GM18909 (cell line): ENCODE data around the gene IGF2R.

Experiments
- ATAC-seq: cut with Tn5 transposase; IDR thresholded peaks from one replicate; pipeline ENCODE4 v1.9.1; 2021; ENCODE audit warnings: mild to moderate bottlenecking; ENCODE audit not compliant: unreplicated experiment, poor library complexity

IGF2R gene

GRCh38 chr6:160063771-160064413 lies 95.0 kb downstream of the IGF2R start:
- no peak for ATAC-seq

- no peak for ATAC-seq
These were observed 96.3 kb downstream of the IGF2R start for GRCh38 chr6:160065200-160065599.

DNA sequence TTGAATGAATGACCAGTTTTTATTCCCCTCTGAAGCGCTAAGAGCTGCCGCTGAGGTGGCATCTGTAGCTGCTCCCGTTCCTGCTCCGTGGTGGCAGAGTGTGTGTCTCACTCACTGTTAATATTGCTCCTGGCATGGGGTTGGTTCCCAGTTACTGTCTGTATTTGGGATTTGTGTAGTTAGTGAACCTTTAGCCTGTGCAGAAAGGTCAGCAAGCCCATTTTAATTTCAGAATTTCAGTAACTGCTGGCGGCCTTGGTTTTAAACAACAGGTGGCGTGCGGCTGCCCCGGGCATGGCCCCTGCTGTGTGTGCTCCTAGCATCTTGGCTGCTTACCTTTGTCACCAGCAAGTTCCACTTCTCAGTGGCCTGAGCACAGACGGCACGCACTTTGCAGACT lies 98.7 kb downstream of the IGF2R start:
- ATAC-seq, result no peak

DNA sequence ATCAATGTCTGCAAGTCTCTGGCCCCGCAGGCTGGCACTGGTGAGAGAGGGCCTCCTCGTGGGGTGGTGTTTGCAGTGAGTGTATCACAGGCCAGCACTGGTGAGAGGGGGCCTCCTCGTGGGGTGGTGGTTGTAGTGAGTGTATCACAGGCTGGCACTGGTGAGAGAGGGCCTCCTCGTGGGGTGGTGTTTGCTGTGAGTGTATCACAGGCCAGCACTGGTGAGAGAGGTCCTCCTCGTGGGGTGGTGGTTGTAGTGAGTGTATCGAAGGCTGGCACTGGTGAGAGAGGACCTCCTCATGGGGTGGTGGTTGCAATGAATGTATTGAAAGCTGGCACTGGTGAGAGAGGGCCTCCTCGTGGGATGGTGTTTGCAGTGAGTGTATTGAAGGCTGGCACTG lies 99.5 kb downstream of the IGF2R start:
- ATAC-seq, result no peak

DNA sequence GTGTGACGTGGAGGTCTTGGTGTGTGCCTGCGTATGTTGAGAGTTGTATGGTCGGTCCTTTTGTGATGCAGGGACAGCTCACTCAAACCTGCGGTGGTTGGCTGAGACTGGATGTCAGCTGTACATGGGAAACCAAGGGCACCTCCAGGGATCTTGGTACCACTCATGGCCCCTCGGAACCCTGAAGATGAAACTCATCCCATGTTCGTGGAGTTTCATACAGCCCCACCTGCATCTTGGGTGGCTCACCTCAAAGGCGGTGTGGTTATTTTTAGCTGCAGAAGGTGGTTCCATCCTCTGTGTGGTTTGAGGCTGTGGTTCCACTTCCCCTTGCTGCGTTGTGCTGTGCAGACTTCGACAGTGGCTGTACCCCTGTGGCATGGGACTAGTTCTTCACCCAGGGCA lies 100.2 kb downstream of the IGF2R start:
- ATAC-seq, result peak; percentile 94

DNA sequence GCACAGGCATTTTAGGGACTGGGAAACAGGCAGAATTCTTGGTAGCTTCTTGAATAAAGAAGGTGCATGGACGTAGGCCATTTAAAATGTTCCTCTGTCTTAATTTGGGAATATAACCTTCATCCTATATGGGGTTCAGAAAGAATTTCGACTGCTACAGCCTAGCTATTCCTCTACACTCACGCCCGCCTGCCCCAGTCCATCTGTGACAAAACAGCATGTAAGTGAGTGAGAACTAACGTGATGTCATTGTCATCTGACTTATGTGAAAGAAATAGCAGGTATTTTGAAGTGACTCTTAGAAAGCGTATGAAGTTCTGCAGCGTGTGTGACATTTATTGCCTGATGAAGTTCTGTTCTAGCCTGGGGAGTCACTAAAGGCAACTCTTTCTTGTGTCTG lies 100.6 kb downstream of the IGF2R start:
- ATAC-seq, result peak; percentile 10

- peak; percentile 44 for ATAC-seq
These were observed 101.5 kb downstream of the IGF2R start for GRCh38 chr6:160070427-160070826.

GRCh38 chr6:160070831-160071230 lies 101.9 kb downstream of the IGF2R start:
- ATAC-seq, result no peak

DNA sequence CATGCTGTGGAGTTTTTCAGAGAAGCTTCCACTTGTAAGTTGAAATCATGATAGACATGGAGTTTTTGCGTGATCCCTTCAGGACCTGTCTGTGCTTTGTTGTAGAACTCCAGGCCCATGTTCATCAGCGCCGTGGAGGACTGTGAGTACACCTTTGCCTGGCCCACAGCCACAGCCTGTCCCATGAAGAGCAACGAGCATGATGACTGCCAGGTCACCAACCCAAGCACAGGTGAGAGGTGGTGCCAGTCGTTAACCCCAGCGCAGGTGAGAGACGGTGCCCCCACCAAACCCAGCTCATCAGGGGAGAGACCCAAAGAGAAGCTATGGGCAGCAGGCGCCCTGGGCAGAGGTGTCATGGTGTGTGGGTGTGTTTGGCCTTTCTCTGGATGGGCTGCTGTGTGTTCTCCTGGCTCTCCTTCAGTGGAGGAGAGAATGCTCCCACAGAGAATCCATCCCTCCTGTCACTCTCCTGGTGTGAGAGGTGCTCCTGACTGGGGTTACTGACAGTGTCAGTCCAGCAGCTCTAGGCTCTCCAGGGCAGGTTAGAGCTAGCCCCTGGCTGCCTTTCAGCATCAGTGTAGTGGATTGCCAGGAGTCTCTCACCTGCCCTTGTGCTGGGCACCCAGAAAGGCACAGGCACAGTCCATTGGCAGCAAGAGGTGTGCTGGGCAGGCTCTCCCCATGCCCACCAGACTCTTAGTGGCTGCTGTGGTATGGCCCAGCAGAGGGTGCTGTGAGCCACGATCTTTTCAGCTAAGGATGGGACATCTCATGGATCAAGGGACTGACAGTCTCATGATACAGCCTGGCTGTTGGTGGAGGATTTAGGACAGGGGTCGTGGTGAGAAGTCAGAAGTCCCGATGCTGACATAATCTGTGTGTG lies 103.2 kb downstream of the IGF2R start:
- ATAC-seq, result no peak

- ATAC-seq, result no peak
These were observed 104.4 kb downstream of the IGF2R start for GRCh38 chr6:160073272-160073671.

GRCh38 chr6:160076009-160076408 lies 107.1 kb downstream of the IGF2R start:
- ATAC-seq, result no peak

DNA sequence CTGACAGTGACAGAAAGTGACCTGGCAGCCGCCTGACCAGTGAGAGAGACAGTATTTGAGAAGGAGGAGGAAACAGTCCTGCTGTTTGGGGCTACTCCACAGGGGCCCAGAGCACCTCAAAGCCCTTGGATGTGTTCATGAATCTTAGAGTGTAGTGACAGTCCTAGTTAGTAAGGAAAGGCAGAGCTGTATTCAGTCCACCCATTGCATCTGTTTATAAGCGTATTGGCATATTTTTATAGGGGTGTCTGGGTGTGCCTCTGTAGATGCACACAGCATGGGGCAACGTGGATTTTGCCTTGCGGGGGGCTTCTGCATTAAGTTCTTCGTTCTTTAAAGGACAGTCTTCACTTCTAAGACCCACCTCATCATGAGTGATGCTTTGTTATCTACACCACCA lies 108.1 kb downstream of the IGF2R start:
- no peak for ATAC-seq

DNA sequence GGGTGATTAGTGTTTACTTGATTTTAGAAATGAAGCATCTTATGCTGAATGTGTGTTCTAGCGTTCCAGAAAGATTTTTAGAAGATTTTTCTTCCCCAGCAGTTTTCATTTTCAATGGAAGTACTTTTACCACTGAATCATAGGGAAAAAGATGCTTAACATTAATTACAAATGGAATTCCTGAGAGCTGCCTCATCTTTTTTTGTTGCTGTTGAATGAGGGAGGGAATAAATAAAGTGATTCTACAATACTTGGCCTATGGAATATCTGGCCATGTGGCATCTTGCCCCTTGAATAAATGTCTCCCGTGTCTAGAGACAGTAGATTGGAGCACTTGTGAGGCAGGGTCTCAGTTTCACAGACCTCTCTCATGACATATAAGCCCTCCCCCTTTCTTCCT lies 108.6 kb downstream of the IGF2R start:
- no peak for ATAC-seq

DNA sequence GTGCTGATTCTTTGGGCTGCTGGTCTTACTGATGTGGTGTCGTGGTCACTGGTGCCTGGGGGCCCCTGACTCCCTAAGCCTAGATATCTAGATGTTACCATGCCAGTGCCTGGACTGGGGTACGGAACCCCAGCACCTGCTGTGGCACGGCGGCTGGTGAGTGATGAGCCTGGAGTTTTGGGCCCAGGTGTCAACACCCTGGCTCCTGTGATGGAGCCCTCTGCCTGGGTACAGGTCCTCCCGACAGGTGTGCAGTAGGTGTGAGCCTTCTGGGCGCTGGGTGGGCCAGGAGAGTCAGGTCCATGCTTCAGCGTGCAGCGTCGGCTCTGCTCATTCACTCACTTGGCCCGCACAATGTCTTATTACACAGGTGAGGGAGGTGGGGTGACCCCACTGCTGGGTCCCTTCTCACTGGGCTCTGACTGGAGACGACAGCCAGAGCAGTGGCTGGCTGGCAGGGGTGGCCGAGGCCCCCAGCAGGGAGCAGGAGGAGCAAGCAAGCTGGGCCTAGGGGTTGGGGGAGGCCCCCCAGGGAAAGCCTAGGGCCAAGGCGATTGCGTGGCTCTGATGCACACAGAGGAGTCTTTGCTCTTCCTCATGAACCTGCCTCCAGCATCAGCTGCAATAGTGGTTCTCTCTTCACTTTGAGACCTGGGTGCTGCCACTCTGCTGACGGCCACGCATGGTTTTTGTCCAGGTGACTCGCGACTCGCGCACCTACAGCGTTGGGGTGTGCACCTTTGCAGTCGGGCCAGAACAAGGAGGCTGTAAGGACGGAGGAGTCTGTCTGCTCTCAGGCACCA lies 110.2 kb downstream of the IGF2R start:
- no peak for ATAC-seq

DNA sequence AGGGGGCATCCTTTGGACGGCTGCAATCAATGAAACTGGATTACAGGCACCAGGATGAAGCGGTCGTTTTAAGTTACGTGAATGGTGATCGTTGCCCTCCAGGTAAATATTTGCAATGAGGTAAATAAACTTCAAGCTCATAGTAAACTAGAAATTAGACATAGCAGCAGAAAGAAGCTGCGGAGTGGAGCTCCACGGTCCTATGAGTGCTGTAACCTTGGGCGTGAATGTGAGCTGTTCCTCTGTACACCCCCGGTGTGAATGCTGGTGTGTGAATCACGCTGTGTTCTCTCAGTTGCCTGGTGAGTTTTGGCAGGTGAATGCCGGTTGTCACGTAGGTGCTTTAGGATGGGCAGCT lies 110.8 kb downstream of the IGF2R start:
- ATAC-seq, result no peak

DNA sequence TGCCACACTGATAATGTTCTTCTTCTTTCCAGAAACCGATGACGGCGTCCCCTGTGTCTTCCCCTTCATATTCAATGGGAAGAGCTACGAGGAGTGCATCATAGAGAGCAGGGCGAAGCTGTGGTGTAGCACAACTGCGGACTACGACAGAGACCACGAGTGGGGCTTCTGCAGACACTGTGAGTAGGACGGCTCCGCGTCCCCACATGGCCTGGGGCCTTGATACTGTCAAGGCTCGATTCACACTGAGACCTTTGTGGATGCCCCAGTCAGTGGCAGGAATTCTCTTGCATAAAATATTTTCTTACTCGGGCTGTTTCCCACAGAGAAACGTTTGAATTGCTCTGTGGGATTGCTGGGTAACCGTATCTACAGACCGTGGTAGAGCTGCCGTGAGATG lies 111.2 kb downstream of the IGF2R start:
- no peak for ATAC-seq

- ATAC-seq, result no peak
These were observed 112.5 kb downstream of the IGF2R start for GRCh38 chr6:160081398-160081797.

GRCh38 chr6:160082627-160083026 lies 113.7 kb downstream of the IGF2R start:
- ATAC-seq, result no peak

GRCh38 chr6:160084198-160084776 lies 115.4 kb downstream of the IGF2R start:
- no peak for ATAC-seq

DNA sequence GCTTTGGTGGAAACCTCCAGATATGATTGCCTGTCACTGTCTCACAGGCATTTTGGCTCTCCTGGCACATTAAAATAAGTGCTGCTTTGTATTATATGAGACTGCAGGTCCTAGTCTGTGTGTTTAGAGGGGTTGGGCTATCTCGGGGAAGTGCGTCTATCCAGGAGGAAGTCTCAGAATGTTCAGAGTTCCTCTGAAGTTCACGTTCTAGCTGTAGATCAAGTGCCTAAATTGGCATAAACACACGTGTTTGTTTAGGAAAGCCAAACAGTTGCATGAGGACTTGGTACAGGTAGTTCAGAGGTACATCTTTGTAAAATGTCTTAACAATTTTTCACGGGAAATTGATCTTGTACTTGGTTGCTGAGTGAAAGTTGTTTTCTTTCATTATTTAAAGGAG lies 116.3 kb downstream of the IGF2R start:
- no peak for ATAC-seq
